Cardiac muscle cell (in vitro differentiated cells and primary cell): Measurements from ENCODE around the gene SULT1C2. TPM values are rescaled to one million over a fixed set of nuclear protein-coding genes. Genes with fewer than 3 reads are reported as not detected.
"Not testable (repeated sequence)": the region's sequence is repeated elsewhere in the genome, so short reads cannot be mapped to it uniquely, and the experiment has no call there.

Experiments used
- DNase-seq, 2 donors: peaks; one replicate each; pipeline versions ENCODE4 v3.0.0 to v3.0.0-alpha.2; 2010 to 2017; ENCODE audit warnings: low read depth in 1 of 2, low spot score in 1 of 2
- H3K27ac ChIP-seq: fragments of 200-600 bp; sonication (generic); 2 replicates; pipeline ENCODE4 v1.5.1; 2016
- H3K27me3 ChIP-seq: fragments of 200-600 bp; sonication (generic); 2 replicates; pipeline ENCODE4 v1.6.0; 2016; ENCODE audit warnings: control low read depth
- H3K36me3 ChIP-seq: fragments of 200-600 bp; sonication (generic); 2 replicates; pipeline ENCODE4 v1.5.1; 2016; ENCODE audit warnings: control low read depth
- H3K4me1 ChIP-seq: fragments of 200-600 bp; sonication (generic); 2 replicates; pipeline ENCODE4 v1.8.1; 2017; ENCODE audit warnings: low read depth, mild to moderate bottlenecking, mixed run types
- H3K4me3 ChIP-seq: fragments of 200-600 bp; sonication (generic); 2 replicates; pipeline ENCODE4 v1.5.1; 2016; ENCODE audit warnings: mild to moderate bottlenecking
- H3K9me3 ChIP-seq: fragments of 200-600 bp; sonication (generic); 2 replicates; pipeline ENCODE4 v1.5.1; 2017; ENCODE audit warnings: low read depth, mild to moderate bottlenecking, control low read depth
- CTCF ChIP-seq: IDR thresholded peaks from 2 replicates; pipeline ENCODE4 v1.5.1; 2012; ENCODE audit warnings: low read depth, mild to moderate bottlenecking, low read length
- polyA plus RNA-seq: library from polyadenylated mRNA; unstranded; fragments of >200 nt; fragmentation: Nextera tagmentation; extraction: Ambion mirVana; gene quantifications from 2 replicates; pipeline ENCODE4 v1.2.1, GENCODE V29; 2016
- total RNA-seq: library from RNA; depleted of rRNA; stranded (reverse); fragments of >200 nt; gene quantifications from 2 replicates; pipeline ENCODE4 v1.2.3, GENCODE V29; 2016

Gene SULT1C2
- total and polyA plus RNA-seq, 2 experiments from 2014 or later, result 1.1 to 3.2 TPM

GRCh38 chr2:108278631-108279030, 10.1 kb upstream of the SULT1C2 start:
- H3K27me3 ChIP-seq, result no peaks in the 10 kb centered on the region
- peak in 1 of 2 donors; percentile 48 for DNase-seq
- no peak overlapping the region for H3K4me3 ChIP-seq
- no peaks in the 10 kb centered on the region for H3K4me1 ChIP-seq
- H3K9me3 ChIP-seq, result no peaks in the 10 kb centered on the region
- H3K27ac ChIP-seq, result no peak overlapping the region
- no peaks in the 10 kb centered on the region for H3K36me3 ChIP-seq
- TF ChIP-seq CTCF, result no peak

- Histone ChIP-seq H3K4me3 (no peak overlapping the region), H3K9me3 (no peaks in the 10 kb centered on the region), H3K27ac (no peak overlapping the region), H3K4me1 (no peaks in the 10 kb centered on the region), H3K27me3 (no peaks in the 10 kb centered on the region), H3K36me3 (no peaks in the 10 kb centered on the region)
- no peak for TF ChIP-seq CTCF
- DNase-seq, result no peak
These were observed 9.2 kb upstream of the SULT1C2 start for GRCh38 chr2:108279468-108279867.

- Histone ChIP-seq H3K27me3 (no peaks in the 10 kb centered on the region), H3K36me3 (no peaks in the 10 kb centered on the region), H3K27ac (no peak overlapping the region), H3K4me3 (no peak overlapping the region), H3K9me3 (no peaks in the 10 kb centered on the region), H3K4me1 (no peaks in the 10 kb centered on the region)
- no peak for TF ChIP-seq CTCF
- DNase-seq, result no peak
These were observed 8.2 kb upstream of the SULT1C2 start for GRCh38 chr2:108280466-108280865.

GRCh38 chr2:108284566-108284965, 4.1 kb upstream of the SULT1C2 start:
- H3K9me3 ChIP-seq, H3K27me3 ChIP-seq, H3K4me3 ChIP-seq, DNase-seq, H3K36me3 ChIP-seq, H3K27ac ChIP-seq: not testable (repeated sequence)
- H3K4me1 ChIP-seq, result peaks cover 11% of the 10 kb centered on the region

- no peak for TF ChIP-seq CTCF
- Histone ChIP-seq H3K4me1 (peaks cover 11% of the 10 kb centered on the region), H3K4me3 (no peak overlapping the region), H3K9me3 (no peaks in the 10 kb centered on the region), H3K27me3 (no peaks in the 10 kb centered on the region), H3K36me3 (no peaks in the 10 kb centered on the region), H3K27ac (no peak overlapping the region)
- DNase-seq, result no peak
These were observed 3.1 kb upstream of the SULT1C2 start for GRCh38 chr2:108285616-108286015.

GRCh38 chr2:108287169-108287568, 1.5 kb upstream of the SULT1C2 start:
- DNase-seq, result peak in 1 of 2 donors; percentile 14
- TF ChIP-seq CTCF, result no peak
- no peak overlapping the region for H3K4me3 ChIP-seq
- H3K27ac ChIP-seq, result no peak overlapping the region
- H3K36me3 ChIP-seq, result no peaks in the 10 kb centered on the region
- no peaks in the 10 kb centered on the region for H3K9me3 ChIP-seq
- H3K4me1 ChIP-seq, result peaks cover 11% of the 10 kb centered on the region
- H3K27me3 ChIP-seq, result no peaks in the 10 kb centered on the region
